ENCODE measurements around the gene YWHAB.

Gene YWHAB

DNA sequence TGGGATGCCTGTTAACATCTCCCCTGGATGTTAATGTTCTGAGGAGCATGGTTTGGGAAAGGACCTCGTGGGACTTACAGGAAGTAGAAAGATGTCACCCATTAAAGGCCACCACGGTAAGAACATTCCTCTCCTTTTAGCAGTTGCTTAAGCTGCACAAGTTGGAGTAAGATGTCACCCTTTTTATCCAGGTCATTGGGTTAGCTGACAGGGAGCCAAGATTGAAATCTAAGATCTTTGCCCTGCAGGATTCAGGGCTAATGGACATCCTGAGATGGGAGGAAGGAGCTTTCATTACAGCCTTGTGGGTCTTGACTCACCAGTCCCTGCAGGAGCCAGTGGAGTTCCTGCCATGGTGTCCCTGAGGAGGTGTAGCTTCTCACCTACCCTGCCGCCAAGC lies 46.4 kb downstream of the YWHAB start:
- no peak overlapping the region for H3K4me3 ChIP-seq (ENCODE audit: low read length)
- H3K27me3 ChIP-seq (ENCODE audit: insufficient read depth, low read length) = no peaks in the 10 kb centered on the region
- no peak overlapping the region for H2AFZ ChIP-seq (ENCODE audit: low read depth, low read length)
- H3K9me3 ChIP-seq (ENCODE audit: low read length) = no peaks in the 10 kb centered on the region
- H3K36me3 ChIP-seq (ENCODE audit: insufficient read depth, low read length) = peaks cover 3% of the 10 kb centered on the region
- H3K4me1 ChIP-seq (ENCODE audit: insufficient read depth, low read length) = no peaks in the 10 kb centered on the region

DNA sequence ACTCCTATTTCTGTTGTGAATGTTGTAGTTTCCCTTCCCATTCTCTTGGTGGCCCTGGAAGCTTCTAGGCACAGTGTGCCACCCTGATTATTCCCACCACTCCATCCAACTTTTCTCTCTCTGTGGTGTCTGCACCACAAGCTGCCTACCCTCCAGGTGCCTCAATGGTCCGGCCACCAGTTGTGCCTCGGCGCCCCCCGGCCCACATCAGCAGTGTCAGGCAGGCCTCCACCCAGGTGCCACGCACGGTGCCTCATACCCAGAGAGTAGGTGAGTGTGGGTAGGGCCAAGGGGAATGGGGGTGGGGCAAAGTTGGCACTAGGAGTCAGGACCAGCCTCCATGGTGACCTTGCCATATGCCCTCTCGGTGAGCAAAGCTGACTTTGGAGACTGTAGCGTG lies 47.4 kb downstream of the YWHAB start:
- no peak overlapping the region for H2AFZ ChIP-seq (ENCODE audit: low read depth, low read length)
- no peaks in the 10 kb centered on the region for H3K27me3 ChIP-seq (ENCODE audit: insufficient read depth, low read length)
- no peaks in the 10 kb centered on the region for H3K9me3 ChIP-seq (ENCODE audit: low read length)
- no peak overlapping the region for H3K4me3 ChIP-seq (ENCODE audit: low read length)
- no peaks in the 10 kb centered on the region for H3K4me1 ChIP-seq (ENCODE audit: insufficient read depth, low read length)
- peaks cover 4% of the 10 kb centered on the region for H3K36me3 ChIP-seq (ENCODE audit: insufficient read depth, low read length)

DNA sequence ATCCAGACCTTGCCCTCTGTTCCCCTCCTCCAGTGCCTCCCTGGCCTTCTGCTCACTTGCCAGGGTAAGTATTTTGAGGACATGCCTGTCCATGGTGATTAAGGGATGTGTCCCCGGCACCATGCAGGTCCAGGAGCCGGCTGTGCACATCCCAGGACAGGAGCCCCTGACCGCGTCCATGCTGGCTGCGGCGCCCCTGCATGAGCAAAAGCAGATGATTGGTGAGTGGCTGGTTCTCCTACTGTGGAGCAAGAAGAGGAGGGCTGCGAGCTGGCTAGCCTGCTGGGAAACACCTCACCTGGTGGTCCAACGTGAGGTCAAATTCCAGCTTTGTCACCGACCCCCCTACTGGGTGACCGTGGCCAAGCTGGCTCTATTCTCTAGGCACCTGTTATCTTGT lies 51.0 kb downstream of the YWHAB start:
- Histone ChIP-seq H3K9me3 (ENCODE audit: low read length) (no peaks in the 10 kb centered on the region), H2AFZ (ENCODE audit: low read depth, low read length) (no peak overlapping the region), H3K4me1 (ENCODE audit: insufficient read depth, low read length) (no peaks in the 10 kb centered on the region), H3K4me3 (ENCODE audit: low read length) (no peak overlapping the region), H3K36me3 (ENCODE audit: insufficient read depth, low read length) (peaks cover 14% of the 10 kb centered on the region), H3K27me3 (ENCODE audit: insufficient read depth, low read length) (no peaks in the 10 kb centered on the region)

DNA sequence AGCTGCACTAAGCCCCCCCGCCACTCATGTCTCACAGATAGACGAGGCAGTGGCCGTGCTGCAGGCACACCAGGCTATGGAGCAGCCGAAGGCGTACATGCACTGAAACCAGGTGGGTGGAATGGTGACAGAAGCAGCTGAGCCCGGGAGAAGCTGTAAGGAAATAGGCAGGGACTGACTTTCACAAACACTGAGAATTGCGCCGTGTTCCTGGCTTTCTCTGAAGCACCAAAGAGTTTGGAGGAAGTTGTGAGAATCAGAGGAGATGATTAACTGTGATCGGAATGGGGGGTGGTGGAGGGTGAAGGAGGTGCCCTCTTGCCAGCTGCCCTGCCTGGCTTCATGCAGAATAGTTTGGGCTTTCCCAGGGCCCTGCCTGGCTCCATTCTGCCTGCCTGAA lies 53.1 kb downstream of the YWHAB start:
- peaks cover 29% of the 10 kb centered on the region for H3K36me3 ChIP-seq (ENCODE audit: insufficient read depth, low read length)
- H3K4me3 ChIP-seq (ENCODE audit: low read length) = no peak overlapping the region
- no peak overlapping the region for H2AFZ ChIP-seq (ENCODE audit: low read depth, low read length)
- H3K27me3 ChIP-seq (ENCODE audit: insufficient read depth, low read length) = no peaks in the 10 kb centered on the region
- H3K9me3 ChIP-seq (ENCODE audit: low read length) = no peaks in the 10 kb centered on the region
- H3K4me1 ChIP-seq (ENCODE audit: insufficient read depth, low read length) = no peaks in the 10 kb centered on the region

DNA sequence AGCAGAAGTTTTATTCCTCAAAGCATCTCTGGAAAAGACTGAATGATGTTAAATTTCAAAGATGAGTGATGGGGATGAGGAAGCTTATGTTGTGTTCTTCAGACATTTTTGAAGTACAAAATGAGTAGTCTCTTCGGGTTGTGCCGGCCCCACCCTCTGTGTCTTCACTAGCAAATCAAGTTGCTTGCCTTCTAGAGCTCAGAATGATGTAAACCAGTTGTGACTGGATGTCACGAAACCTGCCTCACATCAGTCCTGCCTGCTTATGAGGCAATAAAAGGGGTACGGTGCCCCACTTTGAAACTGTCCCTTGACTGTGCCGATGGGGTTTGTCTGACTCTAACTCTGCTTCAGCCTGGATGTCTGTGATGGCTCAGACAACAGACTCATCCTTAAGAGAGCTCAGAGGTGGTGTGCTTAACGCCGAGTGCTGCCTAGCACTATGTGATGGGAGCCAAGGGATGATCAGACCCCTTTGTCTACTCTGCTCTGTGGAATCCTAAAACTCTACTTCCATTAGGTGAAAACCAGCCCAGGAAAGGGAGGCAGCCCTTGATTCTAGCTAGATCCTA lies 55.7 kb downstream of the YWHAB start:
- Histone ChIP-seq H2AFZ (ENCODE audit: low read depth, low read length) (no peak overlapping the region), H3K36me3 (ENCODE audit: insufficient read depth, low read length) (peaks cover 44% of the 10 kb centered on the region), H3K4me3 (ENCODE audit: low read length) (no peak overlapping the region), H3K9me3 (ENCODE audit: low read length) (no peaks in the 10 kb centered on the region), H3K4me1 (ENCODE audit: insufficient read depth, low read length) (no peaks in the 10 kb centered on the region), H3K27me3 (ENCODE audit: insufficient read depth, low read length) (no peaks in the 10 kb centered on the region)

DNA sequence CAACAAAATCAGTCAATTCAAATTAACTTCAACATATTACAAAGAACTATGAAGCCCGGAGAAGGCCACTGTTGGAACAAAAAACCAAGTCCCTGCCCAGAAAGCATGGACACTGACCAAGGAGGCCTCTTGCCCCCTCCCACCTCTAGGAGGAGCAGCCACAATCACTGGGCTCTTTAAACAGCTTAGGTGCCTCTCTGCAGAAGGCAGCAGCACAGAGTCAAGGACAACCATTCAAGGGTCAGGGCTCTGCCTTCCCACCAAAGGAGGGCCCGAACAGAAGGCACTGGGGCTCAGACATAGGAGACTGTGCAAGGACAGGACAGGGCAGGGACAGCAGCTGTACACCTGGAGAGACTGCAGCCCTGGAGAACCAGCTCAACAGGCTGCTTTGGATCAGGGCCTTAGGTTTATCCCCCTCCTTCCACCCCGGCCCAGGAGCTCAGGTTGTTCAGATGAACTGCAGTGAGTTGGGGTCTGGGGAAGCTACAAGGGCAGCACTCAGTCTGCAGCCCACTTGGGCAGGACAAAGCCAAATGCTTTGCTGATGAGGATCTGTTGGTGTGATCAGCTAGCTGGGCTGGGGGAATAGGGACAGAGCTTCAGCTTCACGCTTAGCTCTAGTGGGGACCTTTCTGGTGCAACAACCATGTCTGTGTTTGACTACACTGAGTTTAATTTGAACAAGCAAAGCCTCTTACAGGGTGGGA lies 56.9 kb downstream of the YWHAB start:
- Histone ChIP-seq H2AFZ (ENCODE audit: low read depth, low read length) (no peak overlapping the region), H3K4me1 (ENCODE audit: insufficient read depth, low read length) (no peaks in the 10 kb centered on the region), H3K36me3 (ENCODE audit: insufficient read depth, low read length) (peaks cover 50% of the 10 kb centered on the region), H3K4me3 (ENCODE audit: low read length) (no peak overlapping the region), H3K27me3 (ENCODE audit: insufficient read depth, low read length) (no peaks in the 10 kb centered on the region), H3K9me3 (ENCODE audit: low read length) (no peaks in the 10 kb centered on the region)

DNA sequence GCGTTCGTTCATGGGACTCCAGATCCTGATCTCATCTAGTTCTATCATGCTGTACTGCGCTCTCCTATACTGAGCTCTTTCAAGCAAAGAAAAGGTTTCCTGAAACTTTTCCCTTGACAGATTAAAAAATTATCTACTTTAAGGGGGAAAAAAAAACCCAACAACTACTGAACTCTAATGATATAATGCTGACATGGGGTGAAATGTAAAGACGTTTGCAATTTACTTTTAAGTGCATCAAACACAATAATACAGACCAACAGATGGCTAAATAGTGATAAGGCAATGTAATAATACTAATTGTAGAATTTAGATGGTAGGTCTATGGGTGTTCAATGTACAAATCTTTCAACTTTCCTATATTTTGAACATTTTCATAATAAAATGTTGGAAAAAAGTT lies 58.3 kb downstream of the YWHAB start:
- Histone ChIP-seq H3K36me3 (ENCODE audit: insufficient read depth, low read length) (peaks cover 60% of the 10 kb centered on the region), H3K27me3 (ENCODE audit: insufficient read depth, low read length) (no peaks in the 10 kb centered on the region), H3K4me1 (ENCODE audit: insufficient read depth, low read length) (no peaks in the 10 kb centered on the region), H3K4me3 (ENCODE audit: low read length) (no peak overlapping the region), H3K9me3 (ENCODE audit: low read length) (no peaks in the 10 kb centered on the region), H2AFZ (ENCODE audit: low read depth, low read length) (no peak overlapping the region)

DNA sequence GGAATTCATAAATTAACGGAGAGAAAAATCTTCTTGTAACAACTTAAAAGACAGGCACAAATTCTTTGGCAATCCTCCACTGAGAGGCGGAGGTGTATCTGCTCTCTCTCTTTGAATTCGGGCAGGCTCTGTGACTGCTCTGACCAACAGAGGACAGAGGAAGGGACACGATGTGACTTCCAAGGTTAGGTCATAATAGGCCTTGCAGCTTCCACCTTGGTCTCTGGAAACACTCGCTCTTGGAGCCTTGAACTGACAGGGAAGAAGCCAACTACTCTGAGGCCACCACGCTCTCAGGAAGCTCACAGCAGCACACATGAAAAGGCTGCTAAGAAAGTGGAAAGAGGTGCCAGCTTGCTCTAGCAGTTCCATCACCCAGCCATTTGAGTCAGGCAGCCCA lies 59.8 kb downstream of the YWHAB start:
- Histone ChIP-seq H3K27me3 (ENCODE audit: insufficient read depth, low read length) (no peaks in the 10 kb centered on the region), H3K4me1 (ENCODE audit: insufficient read depth, low read length) (no peaks in the 10 kb centered on the region), H3K9me3 (ENCODE audit: low read length) (no peaks in the 10 kb centered on the region), H3K4me3 (ENCODE audit: low read length) (no peak overlapping the region), H3K36me3 (ENCODE audit: insufficient read depth, low read length) (peaks cover 70% of the 10 kb centered on the region), H2AFZ (ENCODE audit: low read depth, low read length) (no peak overlapping the region)

DNA sequence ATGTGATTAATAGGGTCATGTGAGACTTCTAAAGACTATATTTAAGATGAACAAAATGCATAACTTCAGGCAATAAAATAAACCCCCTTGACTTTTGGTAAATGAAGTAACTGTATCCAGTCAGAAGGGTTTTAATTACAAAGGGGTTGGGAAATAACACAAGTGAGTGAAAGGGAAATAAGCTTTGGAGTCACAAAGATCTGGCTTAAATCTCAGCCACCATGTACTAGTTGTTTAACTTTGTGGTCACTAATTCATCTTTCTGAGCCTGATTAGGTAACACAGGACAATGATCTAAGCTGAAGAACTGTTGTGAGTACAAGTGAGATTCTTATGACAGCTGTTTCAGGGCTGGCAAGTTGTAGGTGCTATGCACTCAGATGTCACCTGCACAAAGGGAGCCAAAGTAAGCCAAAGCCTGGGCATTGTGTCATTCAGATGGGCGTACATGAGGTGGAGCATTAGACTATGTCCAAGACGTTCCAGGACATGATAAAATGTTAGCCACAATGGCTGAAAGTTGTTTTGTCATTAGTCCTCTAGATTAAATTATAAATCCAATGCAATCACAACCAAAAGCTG lies 60.9 kb downstream of the YWHAB start:
- Histone ChIP-seq H3K4me1 (ENCODE audit: insufficient read depth, low read length) (no peaks in the 10 kb centered on the region), H2AFZ (ENCODE audit: low read depth, low read length) (no peak overlapping the region), H3K36me3 (ENCODE audit: insufficient read depth, low read length) (peaks cover 74% of the 10 kb centered on the region), H3K9me3 (ENCODE audit: low read length) (no peaks in the 10 kb centered on the region), H3K4me3 (ENCODE audit: low read length) (no peak overlapping the region), H3K27me3 (ENCODE audit: insufficient read depth, low read length) (no peaks in the 10 kb centered on the region)

DNA sequence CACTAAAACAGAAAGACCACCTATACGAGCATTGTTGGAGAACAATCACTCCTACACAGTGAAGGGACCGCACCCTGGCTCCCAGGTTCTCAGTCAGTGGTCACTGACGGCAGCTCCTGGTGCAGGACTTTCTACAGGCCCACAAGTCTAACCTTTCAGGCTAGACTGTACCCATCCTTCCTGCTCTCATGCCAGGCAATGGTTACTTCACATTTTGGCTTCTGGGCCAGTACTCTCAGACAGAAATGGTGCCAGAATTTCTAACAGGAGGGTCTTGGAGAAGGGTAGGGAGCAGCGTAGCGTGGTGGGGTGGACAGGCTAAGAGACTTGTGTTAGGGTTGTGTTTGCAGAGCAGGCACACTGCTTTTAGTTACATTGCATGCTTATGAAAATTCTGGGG lies 62.6 kb downstream of the YWHAB start:
- no peaks in the 10 kb centered on the region for H3K27me3 ChIP-seq (ENCODE audit: insufficient read depth, low read length)
- peaks cover 80% of the 10 kb centered on the region for H3K36me3 ChIP-seq (ENCODE audit: insufficient read depth, low read length)
- H3K9me3 ChIP-seq (ENCODE audit: low read length) = no peaks in the 10 kb centered on the region
- H3K4me3 ChIP-seq (ENCODE audit: low read length) = no peak overlapping the region
- no peak overlapping the region for H2AFZ ChIP-seq (ENCODE audit: low read depth, low read length)
- H3K4me1 ChIP-seq (ENCODE audit: insufficient read depth, low read length) = no peaks in the 10 kb centered on the region

DNA sequence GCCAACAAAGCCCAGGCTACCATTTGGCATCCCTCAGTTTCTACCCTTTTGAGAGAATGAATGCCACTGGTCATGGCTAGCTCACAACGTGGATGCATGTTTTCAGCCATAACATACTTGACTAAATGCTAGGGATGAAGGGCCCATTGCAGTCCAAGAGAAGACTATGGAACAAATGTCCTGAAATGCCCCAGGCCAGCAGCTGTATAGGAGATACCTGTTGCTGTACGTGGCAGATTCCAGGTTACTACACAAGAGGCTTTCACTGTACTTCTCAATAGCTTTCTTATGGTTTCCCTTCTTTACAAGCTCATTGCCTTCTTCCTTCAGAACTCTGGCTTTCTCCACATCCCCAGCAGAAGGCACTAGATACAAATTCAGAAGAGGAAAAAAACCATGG lies 63.0 kb downstream of the YWHAB start:
- Histone ChIP-seq H3K36me3 (ENCODE audit: insufficient read depth, low read length) (peaks cover 80% of the 10 kb centered on the region), H3K4me1 (ENCODE audit: insufficient read depth, low read length) (no peaks in the 10 kb centered on the region), H3K4me3 (ENCODE audit: low read length) (no peak overlapping the region), H2AFZ (ENCODE audit: low read depth, low read length) (no peak overlapping the region), H3K27me3 (ENCODE audit: insufficient read depth, low read length) (no peaks in the 10 kb centered on the region), H3K9me3 (ENCODE audit: low read length) (no peaks in the 10 kb centered on the region)

DNA sequence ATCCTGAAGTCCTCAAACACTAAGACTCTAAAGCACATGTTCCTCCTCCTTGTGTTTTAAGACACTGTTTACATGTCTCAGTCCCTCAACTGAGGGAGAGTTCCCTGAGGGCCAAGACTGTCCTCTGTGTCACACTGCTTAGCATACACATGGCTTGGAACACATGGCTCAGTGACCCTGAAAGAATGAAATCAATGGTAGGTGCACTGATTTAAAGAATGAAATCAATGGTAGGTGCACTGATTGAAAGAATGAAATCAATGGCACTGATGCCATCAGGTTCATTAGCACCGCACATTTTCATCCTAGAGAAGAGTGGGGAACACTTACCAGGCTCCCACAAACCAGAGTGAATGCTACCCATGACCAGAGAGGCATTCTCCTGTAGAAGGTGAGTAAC lies 64.9 kb downstream of the YWHAB start:
- H3K4me3 ChIP-seq (ENCODE audit: low read length) = no peak overlapping the region
- no peaks in the 10 kb centered on the region for H3K9me3 ChIP-seq (ENCODE audit: low read length)
- no peaks in the 10 kb centered on the region for H3K4me1 ChIP-seq (ENCODE audit: insufficient read depth, low read length)
- peaks cover 89% of the 10 kb centered on the region for H3K36me3 ChIP-seq (ENCODE audit: insufficient read depth, low read length)
- H3K27me3 ChIP-seq (ENCODE audit: insufficient read depth, low read length) = no peaks in the 10 kb centered on the region
- H2AFZ ChIP-seq (ENCODE audit: low read depth, low read length) = no peak overlapping the region

DNA sequence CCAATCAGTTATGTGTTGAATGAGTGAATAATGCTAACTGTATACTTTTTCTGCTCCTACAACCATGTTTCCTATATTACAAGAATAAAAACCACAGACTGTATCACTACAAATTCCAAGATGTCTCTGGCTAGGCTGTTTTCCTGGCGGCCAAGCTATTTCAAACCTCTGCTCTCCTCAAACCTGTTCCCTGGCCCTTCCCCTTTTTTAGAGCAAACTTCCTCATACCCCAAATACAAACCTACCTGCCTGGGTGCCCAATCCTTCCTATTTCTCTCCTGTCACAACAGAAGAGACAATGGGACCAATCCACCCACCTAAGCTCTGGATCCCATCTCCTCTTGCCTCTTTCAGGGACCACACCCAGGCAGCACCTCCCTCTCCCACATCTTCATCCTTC lies 67.2 kb downstream of the YWHAB start:
- Histone ChIP-seq H3K4me3 (ENCODE audit: low read length) (no peak overlapping the region), H3K36me3 (ENCODE audit: insufficient read depth, low read length) (peaks cover 81% of the 10 kb centered on the region), H3K9me3 (ENCODE audit: low read length) (no peaks in the 10 kb centered on the region), H3K27me3 (ENCODE audit: insufficient read depth, low read length) (no peaks in the 10 kb centered on the region), H3K4me1 (ENCODE audit: insufficient read depth, low read length) (no peaks in the 10 kb centered on the region), H2AFZ (ENCODE audit: low read depth, low read length) (no peak overlapping the region)

DNA sequence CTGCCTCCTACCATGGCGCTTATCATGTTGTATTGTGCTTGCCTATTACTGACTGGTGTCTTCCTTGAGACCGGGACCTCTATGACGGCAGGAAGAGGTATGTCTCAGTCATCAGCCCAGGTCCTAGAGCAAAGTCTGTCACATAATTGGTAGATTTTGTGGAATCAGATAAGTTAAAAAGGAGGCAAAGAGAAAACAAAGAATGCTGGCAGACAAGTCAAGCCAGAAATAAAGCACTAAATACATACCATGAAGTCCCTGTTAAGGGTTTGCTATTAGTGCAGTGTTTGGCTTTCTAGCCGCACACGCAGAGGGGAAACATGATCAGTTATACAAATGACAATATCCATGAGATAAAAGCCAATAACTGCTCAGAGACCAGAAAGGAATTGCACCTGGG lies 68.7 kb downstream of the YWHAB start:
- no peaks in the 10 kb centered on the region for H3K27me3 ChIP-seq (ENCODE audit: insufficient read depth, low read length)
- H2AFZ ChIP-seq (ENCODE audit: low read depth, low read length) = no peak overlapping the region
- no peak overlapping the region for H3K4me3 ChIP-seq (ENCODE audit: low read length)
- H3K36me3 ChIP-seq (ENCODE audit: insufficient read depth, low read length) = peaks cover 66% of the 10 kb centered on the region
- H3K4me1 ChIP-seq (ENCODE audit: insufficient read depth, low read length) = peaks cover 10% of the 10 kb centered on the region
- H3K9me3 ChIP-seq (ENCODE audit: low read length) = no peaks in the 10 kb centered on the region
